GM19238 (cell line): Measurements from ENCODE around the gene ZNF883.

ENCODE experiments used
- DNase-seq: peaks from one replicate; pipeline ENCODE4 v3.0.0; 2011; ENCODE audit warnings: low spot score; ENCODE audit not compliant: insufficient read length

The ZNF883 gene

DNA sequence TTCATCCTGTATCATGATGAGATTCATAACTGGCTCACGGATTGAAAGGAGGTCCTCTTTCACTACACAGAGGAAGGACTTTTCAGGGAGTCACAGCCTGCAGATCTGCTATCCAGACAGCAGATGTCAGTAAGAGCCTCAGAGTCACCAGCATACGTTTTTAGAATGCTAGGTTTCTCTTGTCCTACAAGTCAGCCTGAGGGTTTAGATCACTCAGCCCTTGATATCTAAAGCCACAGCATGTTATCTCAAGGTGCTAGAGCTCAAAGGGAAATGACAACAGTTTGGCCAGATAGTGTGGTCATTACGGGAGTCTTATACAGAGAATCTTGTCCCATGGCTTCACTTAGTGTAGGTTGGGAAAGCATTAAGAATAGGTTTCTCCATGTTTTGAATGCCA, 90.4 kb downstream of the ZNF883 start:
- no peak for DNase-seq

DNA sequence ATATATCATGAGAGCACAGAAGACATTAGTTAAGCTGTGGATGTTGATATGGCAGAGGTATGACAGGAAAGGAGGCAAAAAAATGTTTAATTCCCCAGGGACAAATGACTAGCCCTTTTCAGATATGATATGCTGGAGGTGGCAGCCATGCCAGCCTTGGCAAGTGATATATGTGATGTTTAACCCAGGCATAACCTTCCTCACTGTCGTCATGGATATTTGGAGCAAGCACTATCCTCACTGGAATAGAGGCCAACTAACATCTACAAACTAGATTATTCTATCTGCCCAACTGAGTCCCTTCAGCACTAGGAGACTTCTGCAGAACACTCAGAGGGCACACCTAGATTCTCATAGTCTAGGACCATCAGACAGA, 94.0 kb downstream of the ZNF883 start:
- DNase-seq = no peak

DNA sequence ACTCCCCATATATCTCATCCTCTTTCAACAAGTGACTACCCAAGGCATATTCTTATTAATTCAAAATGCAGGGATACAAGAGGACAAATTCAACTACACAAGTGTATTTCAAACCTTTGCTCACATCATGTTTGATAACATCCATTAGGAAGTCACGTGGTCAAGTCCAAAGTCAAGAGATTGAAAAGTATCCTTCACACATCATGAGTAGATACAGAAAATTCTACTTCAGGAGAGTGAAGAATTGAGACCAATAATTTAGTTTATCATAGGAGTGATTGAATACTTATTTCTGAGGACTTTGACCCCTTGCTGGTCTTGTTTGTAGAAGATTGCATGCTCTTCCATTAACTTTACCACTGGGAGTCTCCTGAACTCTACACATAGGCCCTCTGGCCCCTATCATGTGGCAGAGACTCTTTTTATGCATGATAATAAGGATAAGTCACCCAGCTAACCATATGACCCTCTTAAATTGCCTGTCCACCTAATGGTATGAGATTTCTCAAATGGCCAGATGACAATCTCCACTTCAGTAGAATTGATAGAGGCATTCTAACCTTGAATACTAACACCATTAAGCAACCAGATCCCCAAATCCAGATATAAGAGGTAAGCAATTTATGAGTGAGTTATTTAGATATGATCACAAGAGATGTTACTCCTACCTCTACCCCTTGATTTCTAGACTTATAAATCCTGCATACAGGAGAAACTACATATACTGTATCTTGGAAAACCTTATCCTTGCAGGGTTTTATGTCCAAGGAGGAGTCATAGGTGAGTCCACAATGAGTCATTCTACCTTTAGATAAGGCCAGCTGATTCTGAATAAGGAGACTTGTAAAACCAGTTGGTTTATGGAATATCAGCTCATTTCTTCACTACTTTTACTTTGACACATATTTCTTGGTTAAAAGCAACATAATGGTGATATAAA, 94.7 kb downstream of the ZNF883 start:
- DNase-seq = no peak

DNA sequence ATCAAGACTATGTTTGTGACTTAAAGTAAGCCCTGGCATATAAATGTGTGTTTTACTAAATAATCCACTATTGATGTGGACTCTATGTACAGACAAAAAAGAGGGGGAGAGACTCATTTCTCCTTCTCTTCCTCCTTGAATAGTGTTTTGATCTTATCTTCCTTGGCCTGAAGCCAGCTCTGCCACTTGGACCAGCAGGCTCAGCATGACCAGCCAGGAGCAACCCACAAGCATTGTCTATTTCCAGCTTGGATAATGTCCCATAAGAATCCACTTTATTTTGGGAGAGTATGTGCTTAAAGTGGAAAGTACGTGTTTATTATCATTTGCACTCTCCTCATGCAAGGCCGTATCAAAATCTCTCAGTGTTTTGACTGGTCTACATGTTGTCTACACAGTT, 97.5 kb downstream of the ZNF883 start:
- DNase-seq = no peak

DNA sequence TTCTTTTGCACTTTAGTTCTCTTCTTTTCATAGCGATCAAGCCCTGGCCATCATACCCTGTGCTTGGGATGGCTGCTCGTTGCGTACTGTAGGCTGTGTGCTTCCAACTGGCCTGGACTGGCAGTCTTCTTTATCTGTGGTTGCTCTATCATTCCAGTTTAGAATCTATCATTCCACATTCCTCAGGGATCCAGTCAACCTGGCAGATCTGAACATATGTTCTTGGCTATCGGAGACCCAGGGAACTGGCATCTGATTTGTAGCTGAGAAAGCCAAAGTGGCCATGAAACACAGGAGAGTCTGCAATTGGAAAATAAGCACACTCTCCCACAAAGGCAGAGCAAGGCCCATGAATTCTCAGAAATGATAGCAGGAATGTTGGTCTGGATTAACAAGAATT, 98.7 kb downstream of the ZNF883 start:
- DNase-seq = no peak

DNA sequence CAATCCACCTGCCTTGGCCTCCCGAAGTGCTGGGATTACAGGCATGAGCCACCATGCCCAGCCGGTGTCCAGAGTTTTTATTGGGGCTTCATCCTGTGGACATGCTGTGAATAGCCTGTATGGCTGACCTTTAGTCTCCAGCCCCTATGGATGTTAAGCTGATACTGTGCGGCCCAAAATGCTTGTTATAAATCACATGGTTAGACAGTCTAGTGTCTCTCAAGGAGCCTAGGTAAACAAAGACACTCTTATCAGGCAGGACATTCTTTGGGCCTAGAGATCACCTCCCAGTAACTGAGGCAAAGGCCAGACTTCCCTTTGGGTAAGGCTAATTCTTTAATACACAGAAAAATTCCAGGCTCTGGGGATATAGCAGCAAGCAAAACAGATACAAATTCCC, 99.4 kb downstream of the ZNF883 start:
- no peak for DNase-seq

DNA sequence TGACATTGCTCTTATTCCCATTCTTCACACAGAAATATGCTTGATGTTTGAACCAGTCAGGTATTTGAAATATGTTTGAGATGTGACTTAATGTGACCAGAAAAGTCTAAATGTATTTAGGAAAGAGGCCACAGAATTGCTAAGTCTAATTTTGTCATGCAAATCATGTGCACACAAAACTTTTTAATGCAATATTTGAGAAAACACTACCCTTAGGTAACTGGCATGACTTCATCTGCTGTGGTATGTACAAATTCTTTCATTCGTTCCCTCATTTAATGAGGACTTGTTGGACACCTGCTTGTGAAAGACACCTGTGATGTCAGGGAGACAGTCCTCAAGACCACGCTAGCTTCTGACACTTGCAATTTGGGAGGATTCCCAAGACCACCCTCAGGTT, 100.3 kb downstream of the ZNF883 start:
- DNase-seq = no peak
